H1 (cell line): Measurements from ENCODE around the gene FOXK1. TPM values are rescaled to one million over a fixed set of nuclear protein-coding genes. Genes with fewer than 3 reads are reported as not detected.

Source experiments
- CTCF ChIA-PET: fragments of 300-600 bp; sonication (Branson Sonifier 250); formaldehyde crosslinking; loops from one replicate; lab custom pipeline; 2021; ENCODE audit not compliant: partially characterized antibody; lab: Charles Lee
- POLR2A ChIA-PET: fragments of 300-600 bp; sonication (Branson Sonifier 250); formaldehyde crosslinking; loops from one replicate; lab custom pipeline; 2021; ENCODE audit warnings: inconsistent platforms; ENCODE audit not compliant: partially characterized antibody; lab: Charles Lee
- DNase-seq, 2 experiments: peaks; one replicate each; pipeline versions ENCODE4 v3.0.0 to v3.0.0-alpha.2; 2010 to 2022; ENCODE audit warnings: low spot score in 2 of 2, low read depth in 1 of 2, mixed read lengths in 1 of 2
- FAIRE-seq: peaks from 2 replicates; lab custom pipeline; 2011; peaks lifted over from hg19 to GRCh38; lab: Jason Lieb, UNC
- H2AFZ ChIP-seq: 2 replicates; pipeline ENCODE4 v1.8.1; 2012; ENCODE audit warnings: low read length, inconsistent platforms
- H2AK5ac ChIP-seq: 2 replicates; pipeline ENCODE4 v1.6.1; 2013; ENCODE audit warnings: low read depth, low read length
- H2BK120ac ChIP-seq: replicated peaks from 2 replicates; pipeline ENCODE3; 2013; ENCODE audit warnings: low read depth, low read length, inconsistent platforms
- H2BK12ac ChIP-seq: 2 replicates; pipeline ENCODE4 v1.6.1; 2013; ENCODE audit warnings: low read depth, low read length
- H2BK15ac ChIP-seq: 2 replicates; pipeline ENCODE4 v1.6.1; 2013; ENCODE audit warnings: low read length
- H2BK20ac ChIP-seq: 2 replicates; pipeline ENCODE4 v1.6.1; 2013; ENCODE audit warnings: low read length
- H2BK5ac ChIP-seq: 2 replicates; pipeline ENCODE4 v1.6.1; 2013; ENCODE audit warnings: low read depth, low read length
- H3K14ac ChIP-seq: 2 replicates; pipeline ENCODE4 v1.6.1; 2013; ENCODE audit warnings: inconsistent platforms; ENCODE audit not compliant: insufficient read length
- H3K18ac ChIP-seq: 2 replicates; pipeline ENCODE4 v1.6.1; 2013; ENCODE audit warnings: low read length; ENCODE audit errors: extremely low read depth
- H3K23ac ChIP-seq: 2 replicates; pipeline ENCODE4 v1.6.1; 2013; ENCODE audit warnings: inconsistent platforms; ENCODE audit not compliant: insufficient read length
- H3K23me2 ChIP-seq: 2 replicates; pipeline ENCODE4 v1.6.1; 2013; ENCODE audit warnings: low read depth, low read length
- H3K27ac ChIP-seq: 2 replicates; pipeline ENCODE4 v1.6.1; 2011; ENCODE audit warnings: low read depth, low read length, inconsistent platforms
- H3K27me3 ChIP-seq, 4 experiments: replicated peaks in 1 of 4; 1 replicate in 1 of 4; 2 replicates in 3 of 4; pipeline versions ENCODE4 v1.6.1 to v1.8.1; 2011 to 2013; ENCODE audit warnings: low read length in 3 of 4, mild to moderate bottlenecking in 3 of 4, inconsistent platforms in 2 of 4, mixed read lengths in 2 of 4, moderate library complexity in 1 of 4; ENCODE audit not compliant: control insufficient read depth in 3 of 4, insufficient read depth in 3 of 4; ENCODE audit errors: extremely low read depth in 1 of 4
- H3K36me3 ChIP-seq, 4 experiments: 2 replicates each; pipeline versions ENCODE4 v1.6.1 to v1.8.1; 2011 to 2013; ENCODE audit warnings: mild to moderate bottlenecking in 4 of 4, low read length in 3 of 4, moderate library complexity in 2 of 4, control low read depth in 1 of 4, inconsistent platforms in 1 of 4; ENCODE audit not compliant: insufficient read depth in 4 of 4, control insufficient read depth in 2 of 4
- H3K4ac ChIP-seq: replicated peaks from 2 replicates; pipeline ENCODE3; 2013; ENCODE audit warnings: low read length, low read depth, mixed read lengths, inconsistent platforms; ENCODE audit not compliant: insufficient read length
- H3K4me1 ChIP-seq, 4 experiments: replicated peaks in 1 of 4; 1 replicate in 1 of 4; 2 replicates in 3 of 4; pipeline versions ENCODE4 v1.6.1 to v1.8.1; 2011 to 2013; ENCODE audit warnings: low read length in 3 of 4, inconsistent platforms in 2 of 4, mixed read lengths in 1 of 4; ENCODE audit not compliant: insufficient read depth in 4 of 4, control insufficient read depth in 3 of 4
- H3K4me2 ChIP-seq, 2 experiments: 2 replicates each; pipeline versions ENCODE4 v1.6.1 to v1.8.1; 2011 to 2013; ENCODE audit warnings: low read depth in 2 of 2, low read length in 2 of 2, control low read depth in 1 of 2, inconsistent platforms in 1 of 2, mild to moderate bottlenecking in 1 of 2; ENCODE audit not compliant: insufficient read depth in 1 of 2
- H3K4me3 ChIP-seq, 4 experiments: fragments of 200-600, 300-600 bp in 1 of 4; sonication (generic), shearing (Covaris generic), sonication (Bioruptor Twin) in 1 of 4; 2 replicates each; pipeline versions ENCODE4 v1.5.1 to v1.8.1; 2011 to 2016; ENCODE audit warnings: low read length in 4 of 4, low read depth in 3 of 4, control low read depth in 2 of 4, inconsistent platforms in 2 of 4, mild to moderate bottlenecking in 2 of 4, mixed read lengths in 1 of 4, moderate library complexity in 1 of 4; ENCODE audit not compliant: insufficient read depth in 2 of 4; ENCODE audit errors: extremely low read depth in 1 of 4
- H3K56ac ChIP-seq: replicated peaks from 2 replicates; pipeline ENCODE3; 2013; ENCODE audit warnings: low read depth, mild to moderate bottlenecking, mixed read lengths, low read length, inconsistent platforms; ENCODE audit not compliant: insufficient read length
- H3K79me1 ChIP-seq: 2 replicates; pipeline ENCODE4 v1.6.1; 2013; ENCODE audit warnings: low read depth, low read length, control low read depth
- H3K79me2 ChIP-seq, 2 experiments: 2 replicates each; pipeline versions ENCODE4 v1.6.1 to v1.8.1; 2012 to 2013; ENCODE audit warnings: low read length in 2 of 2, mild to moderate bottlenecking in 2 of 2, inconsistent platforms in 1 of 2; ENCODE audit not compliant: insufficient read depth in 2 of 2, control insufficient read depth in 1 of 2
- H3K9ac ChIP-seq, 4 experiments: replicated peaks in 1 of 4; 1 replicate in 1 of 4; 2 replicates in 3 of 4; pipeline versions ENCODE4 v1.6.1 to v1.8.1; 2011 to 2013; ENCODE audit warnings: low read depth in 3 of 4, low read length in 3 of 4, control low read depth in 2 of 4, mild to moderate bottlenecking in 2 of 4, moderate library complexity in 2 of 4, inconsistent platforms in 1 of 4; ENCODE audit errors: extremely low read depth in 1 of 4
- H3K9me3 ChIP-seq, 2 experiments: 2 replicates each; pipeline versions ENCODE4 v1.6.1 to v1.8.1; 2012 to 2013; ENCODE audit warnings: mild to moderate bottlenecking in 2 of 2, moderate library complexity in 2 of 2, control low read depth in 1 of 2, inconsistent platforms in 1 of 2, low read depth in 1 of 2, low read length in 1 of 2, mixed read lengths in 1 of 2; ENCODE audit not compliant: insufficient read depth in 2 of 2
- H4K20me1 ChIP-seq, 2 experiments: replicated peaks in 1 of 2; 2 replicates each; pipeline versions ENCODE3 to v1.8.1; 2011 to 2013; ENCODE audit warnings: inconsistent platforms in 2 of 2, low read length in 2 of 2, mild to moderate bottlenecking in 1 of 2; ENCODE audit not compliant: insufficient read depth in 2 of 2, control insufficient read depth in 1 of 2
- H4K5ac ChIP-seq: 2 replicates; pipeline ENCODE4 v1.6.1; 2013; ENCODE audit warnings: low read length, low read depth, mixed read lengths, inconsistent platforms; ENCODE audit not compliant: insufficient read length
- H4K8ac ChIP-seq: 2 replicates; pipeline ENCODE4 v1.8.0; 2013; ENCODE audit warnings: mild to moderate bottlenecking, moderate library complexity, low read length, inconsistent platforms; ENCODE audit not compliant: insufficient read depth; ENCODE audit errors: extremely low read depth
- H4K91ac ChIP-seq: replicated peaks from 2 replicates; pipeline ENCODE3; 2013; ENCODE audit warnings: low read length, mixed read lengths, inconsistent platforms; ENCODE audit not compliant: insufficient read length
- CBX5 ChIP-seq: fragments of 300-800, 300-1000 bp; sonication (generic); IDR thresholded peaks from 2 replicates; pipeline ENCODE4 v1.7.1; 2016; ENCODE audit warnings: antibody characterized with exemption, low read length, low read depth
- POU5F1 ChIP-seq: IDR thresholded peaks from 2 replicates; pipeline ENCODE4 v1.6.1; 2011; ENCODE audit warnings: low read depth, mild to moderate bottlenecking, low read length, moderate library complexity
- SIN3A ChIP-seq, 2 experiments: IDR thresholded peaks in 1 of 2; conservative IDR thresholded peaks in 1 of 2; 2 replicates each; pipeline ENCODE4 v1.6.1; 2011 to 2012; ENCODE audit warnings: low read length in 2 of 2, improper control_type of control experiment in 1 of 2, low read depth in 1 of 2, mild to moderate bottlenecking in 1 of 2
- SIRT6 ChIP-seq: IDR thresholded peaks from one replicate; pipeline ENCODE4 v1.7.1; 2012; ENCODE audit warnings: low read length, inconsistent platforms
- WGBS, 2 experiments: shearing (Covaris generic) in 1 of 2; methylation state at CpG; one replicate each; pipeline versions ENCODE4 v1.1.6 to v1.1.7; 2013 to 2015; ENCODE audit warnings: low lambda C conversion rate in 2 of 2, mixed read lengths in 2 of 2, inconsistent platforms in 1 of 2, low coverage in 1 of 2, missing lambda C conversion rate in 1 of 2; ENCODE audit not compliant: insufficient replicate concordance in 2 of 2, insufficient coverage in 1 of 2, insufficient read length in 1 of 2; ENCODE audit errors: extremely low coverage in 1 of 2, missing lambda C conversion rate in 1 of 2; 5-methylcytosine and 5-hydroxymethylcytosine counted together
- polyA plus RNA-seq, 7 experiments: library from polyadenylated mRNA; depleted of rRNA in 3 of 7; stranded (reverse) in 5 of 7; unstranded in 2 of 7; fragments of >200 nt in 5 of 7; fragments of 200-250 nt in 2 of 7; gene quantifications; 1 replicate in 5 of 7; 2 replicates in 1 of 7; 4 replicates in 1 of 7; pipeline versions ENCODE4 v1.2.1 to v1.2.3, GENCODE V29; 2011 to 2013; ENCODE audit warnings: missing spikeins in 2 of 7, mixed read lengths in 2 of 7
- total RNA-seq: library from RNA; stranded (reverse); fragmentation: NEBNext Ultra II Directional; extraction: Animal tissue kit (Norgen Biotek cat#: 25700); gene quantifications from 2 replicates; pipeline ENCODE4 v1.2.1, GENCODE V29; 2021

The FOXK1 gene
- total and polyA plus RNA-seq, 2 of the 8 experiments (the other 6 are each of a cell fraction or from before 2014, with no cell fraction given): 2.0 to 8.5 TPM

DNA sequence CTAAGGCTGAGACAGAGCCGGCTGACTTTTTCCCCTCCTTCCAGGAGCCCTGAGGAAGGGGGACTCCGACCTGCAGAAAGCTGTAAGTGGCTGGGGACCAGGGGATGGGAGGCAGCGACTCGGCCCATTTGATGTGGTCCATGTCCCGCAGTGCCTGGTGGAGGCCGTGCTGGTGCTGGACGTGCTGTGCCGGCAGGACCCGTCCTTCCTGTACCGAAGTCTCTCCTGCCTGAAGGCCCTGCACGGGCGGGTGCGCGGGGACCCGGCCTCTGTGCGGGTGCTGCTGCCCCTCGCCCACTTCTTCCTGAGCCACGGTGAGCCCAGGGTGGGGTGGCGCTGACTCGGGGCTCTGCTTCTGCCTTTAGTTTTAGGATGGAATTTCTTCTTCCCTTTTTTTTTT lies 103.3 kb downstream of the FOXK1 start:
- Histone ChIP-seq H2BK15ac (no peak overlapping the region), H3K4me2 (no peak overlapping the region), H3K4me3 (no peak overlapping the region), H2BK5ac (no peak overlapping the region), H3K27me3 (no peaks in the 10 kb centered on the region), H3K14ac (no peak overlapping the region), H3K79me2 (no peaks in the 10 kb centered on the region), H3K4me1 (no peaks in the 10 kb centered on the region), H3K4ac (no peak overlapping the region), H3K23me2 (no peaks in the 10 kb centered on the region), H3K56ac (no peak overlapping the region), H3K9me3 (no peaks in the 10 kb centered on the region), H3K18ac (no peak overlapping the region), H3K23ac (no peak overlapping the region), H2BK20ac (no peak overlapping the region), H4K20me1 (peaks cover 0 to 8% of the 10 kb centered on the region in 2 experiments), H2BK120ac (no peak overlapping the region), H3K36me3 (peaks cover 0 to 54% (median 13%) of the 10 kb centered on the region in 4 experiments; a peak in 6 of 8 replicates), H2AFZ (no peak overlapping the region), H4K8ac (no peak overlapping the region), H3K27ac (no peak overlapping the region), H4K91ac (no peak overlapping the region), H4K5ac (no peak overlapping the region), H3K79me1 (no peaks in the 10 kb centered on the region; the same call in 1 of the 2 replicates), H2BK12ac (no peak overlapping the region), H3K9ac (no peak overlapping the region), H2AK5ac (no peak overlapping the region)
- no peak for FAIRE-seq
- CTCF ChIA-PET: interaction anchor here (0.8 to 1.1 kb wide), 2 partner anchors 13 to 20 kb away, joined by 3 to 6 read pairs; no protein-coding TSS in a partner anchor
- WGBS, 2 experiments: 82% methylated on average over 8 of the region's 20 CpGs; no CpG with 5 or more reads in 1 of the 2 experiments
- POLR2A ChIA-PET: interaction anchor here (1.8 kb wide), 1 partner anchor 10 kb away, joined by 8 read pairs; the partner anchor contains the start of gene AP5Z1
- no peak for DNase-seq
- TF ChIP-seq POU5F1 (no peak), SIRT6 (no peak), CBX5 (no peak), SIN3A (conservative IDR thresholded peaks at IDR 0.05 in 1 of 2, IDR thresholded peaks at IDR 0.05 in 1 of 2; ENCODE audit: low read depth in 1 of 2, low read length in 2 of 2) (no peak)
